ENCODE results near the gene MOSPD2. TPM values are rescaled to one million over a fixed set of nuclear protein-coding genes. Genes with fewer than 3 reads are reported as not detected.

MOSPD2 gene
- total RNA-seq, 1 donor: 29.0 TPM

- Histone ChIP-seq H3K4me2 (ENCODE audit: insufficient read depth, low read length) (peak overlapping the region; percentile 45), H3K27ac (ENCODE audit: low read depth, low read length) (peak overlapping the region; percentile 36), H3K36me3 (ENCODE audit: insufficient read depth, low read length) (no peaks in the 10 kb centered on the region), H3K4me3 (ENCODE audit: insufficient read depth, low read length) (no peak overlapping the region), H4K20me1 (ENCODE audit: insufficient read depth, low read length) (no peaks in the 10 kb centered on the region), H3K4me1 (ENCODE audit: insufficient read depth, low read length) (peaks cover 13% of the 10 kb centered on the region), H3K27me3 (ENCODE audit: insufficient read depth, low read length) (no peaks in the 10 kb centered on the region), H3K9me3 (ENCODE audit: low read depth, low read length) (no peaks in the 10 kb centered on the region), H2AFZ (ENCODE audit: low read length) (no peak overlapping the region), H3K79me2 (ENCODE audit: insufficient read depth, low read length) (no peaks in the 10 kb centered on the region)
- no peak for DNase-seq (ENCODE audit: insufficient read length, low spot score, missing footprints)
- no peak for TF ChIP-seq CTCF (IDR thresholded peaks at IDR 0.05; ENCODE audit: extremely low read depth, low read depth, low read length)
Measured at GRCh38 chrX:14964500-14964899, 91.3 kb downstream of the MOSPD2 start.

Other genes starting within 250 kb of the MOSPD2 start
- 3.6 and 3.8 TPM in 2 replicates for gene FANCB, start 352 bp upstream of the MOSPD2 start, total RNA-seq